Panc1 (cell line): Measurements from ENCODE around the gene C1orf216. TPM values are rescaled to one million over a fixed set of nuclear protein-coding genes. Genes with fewer than 3 reads are reported as not detected.

Experiments used
- ATAC-seq: fragments of 200-7000 bp; cut with Tn5 transposase; 2 replicates; pipeline ENCODE4 v1.9.1; 2020; ENCODE audit warnings: mild to moderate bottlenecking, moderate library complexity
- Bru-seq: library from RNA; stranded (reverse); fragments of 400-500 nt; gene quantifications from one replicate; lab custom pipeline; 2021; lab: Mats Ljungman, UMichigan
- BruChase-seq, 2 experiments: library from RNA; stranded (reverse); fragments of 400-500 nt; gene quantifications; one replicate each; lab custom pipeline; 2021; lab: Mats Ljungman, UMichigan
- BruUV-seq: library from RNA; stranded (reverse); fragments of 400-500 nt; replicated peaks from 2 replicates; lab custom pipeline; 2021; lab: Mats Ljungman, UMichigan
- CTCF ChIA-PET: fragments of 300-600 bp; sonication (Branson Sonifier 250); formaldehyde crosslinking; loops from one replicate; lab custom pipeline; 2022; ENCODE audit warnings: antibody characterized with exemption; lab: Charles Lee
- POLR2A ChIA-PET: fragments of 300-600 bp; sonication (Branson Sonifier 250); formaldehyde crosslinking; loops from one replicate; lab custom pipeline; 2022; ENCODE audit warnings: antibody characterized with exemption; lab: Charles Lee
- DNase-seq: peaks from one replicate; pipeline ENCODE4 v3.0.0-alpha.2; 2010; ENCODE audit warnings: low read depth, low spot score
- H3K27ac ChIP-seq: 2 replicates; pipeline ENCODE4 v1.5.1; 2011; ENCODE audit warnings: mild to moderate bottlenecking, low read length, inconsistent platforms
- H3K27me3 ChIP-seq: fragments of 200-500 bp; sonication (Bioruptor generic); 2 replicates; pipeline ENCODE4 v1.6.0; 2014; ENCODE audit warnings: low read length, inconsistent platforms; ENCODE audit not compliant: control insufficient read depth, insufficient read depth
- H3K36me3 ChIP-seq: fragments of 200-500 bp; sonication (Bioruptor generic); 2 replicates; pipeline ENCODE4 v1.5.1; 2014; ENCODE audit warnings: inconsistent platforms, mild to moderate bottlenecking, low read length, moderate library complexity; ENCODE audit not compliant: control insufficient read depth, insufficient read depth
- H3K4me1 ChIP-seq: 2 replicates; pipeline ENCODE4 v1.5.1; 2011; ENCODE audit warnings: inconsistent platforms, mild to moderate bottlenecking, low read length, moderate library complexity; ENCODE audit not compliant: control insufficient read depth, insufficient read depth
- H3K4me3 ChIP-seq, 2 experiments: 2 replicates each; pipeline ENCODE4 v1.5.1; 2011 to 2012; ENCODE audit warnings: low read depth in 2 of 2, low read length in 2 of 2, mild to moderate bottlenecking in 2 of 2, inconsistent platforms in 1 of 2, moderate library complexity in 1 of 2
- H3K9me3 ChIP-seq: fragments of 200-500 bp; sonication (Bioruptor generic); 2 replicates; pipeline ENCODE4 v1.5.1; 2014; ENCODE audit warnings: low read depth, mild to moderate bottlenecking, inconsistent platforms, low read length, moderate library complexity; ENCODE audit not compliant: control insufficient read depth, insufficient read depth
- CTCF ChIP-seq: fragments of 450-650 bp; IDR thresholded peaks from 2 replicates; pipeline ENCODE4 v1.5.1; 2017; ENCODE audit warnings: mild to moderate bottlenecking
- POLR2AphosphoS5 ChIP-seq: IDR thresholded peaks from 2 replicates; pipeline ENCODE4 v1.6.1; 2012; ENCODE audit warnings: mild to moderate bottlenecking, low read depth, low read length, moderate library complexity
- SIN3A ChIP-seq: IDR thresholded peaks from 2 replicates; pipeline ENCODE4 v1.6.1; 2012; ENCODE audit warnings: low read depth, mild to moderate bottlenecking, low read length, moderate library complexity, borderline replicate concordance; ENCODE audit not compliant: insufficient read depth
- TCF7L2 ChIP-seq: IDR thresholded peaks from 2 replicates; pipeline ENCODE4 v1.6.1; 2011; ENCODE audit warnings: mild to moderate bottlenecking, low read depth, low read length, inconsistent platforms
- in situ Hi-C: cut with HindIII; loops from 2 replicates; pipeline ENCODE4 v1.10.0; 2016; ENCODE audit warnings: low sequenced_read_pairs, low pct_unique_long_range_greater_than_20kb
- intact Hi-C: fragments of 100-400 bp; cut with micrococcal nuclease; formaldehyde crosslinking; loops from one replicate; pipeline ENCODE4 v1.10.0; 2022; ENCODE audit not compliant: unreplicated experiment
- long read RNA-seq: library from polyadenylated mRNA; unstranded; transcript quantifications from one replicate; pipeline ENCODE4 v2.0.0, GENCODE V29; 2021; ENCODE audit not compliant: unreplicated experiment
- polyA plus RNA-seq: library from polyadenylated mRNA; unstranded; fragments of >200 nt; gene quantifications from one replicate; pipeline ENCODE4 v1.2.1, GENCODE V29; 2012; ENCODE audit warnings: missing spikeins; ENCODE audit not compliant: insufficient read length
- total RNA-seq: library from RNA; stranded (reverse); gene quantifications from one replicate; pipeline ENCODE4 v1.2.1, GENCODE V29; 2021; ENCODE audit not compliant: unreplicated experiment
- TF ChIP-seq, protein P1 (sequence below), 2 experiments: IDR thresholded peaks; 2 replicates each; pipeline ENCODE4 v1.6.1; 2011 to 2012; ENCODE audit warnings: low read depth in 2 of 2, control low read depth in 1 of 2, low read length in 1 of 2, mild to moderate bottlenecking in 1 of 2, moderate library complexity in 1 of 2; ENCODE audit not compliant: insufficient read depth in 1 of 2

Gene C1orf216, protein sequence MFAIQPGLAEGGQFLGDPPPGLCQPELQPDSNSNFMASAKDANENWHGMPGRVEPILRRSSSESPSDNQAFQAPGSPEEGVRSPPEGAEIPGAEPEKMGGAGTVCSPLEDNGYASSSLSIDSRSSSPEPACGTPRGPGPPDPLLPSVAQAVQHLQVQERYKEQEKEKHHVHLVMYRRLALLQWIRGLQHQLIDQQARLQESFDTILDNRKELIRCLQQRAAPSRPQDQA
- total RNA-seq (28.0 TPM), Bru-seq, nascent RNA (percentile 84 among the genes with signal in this experiment), BruChase-seq, experiment 1, labeled RNA remaining after a 2-hour chase (percentile 95 among the genes with signal in this experiment), BruChase-seq, experiment 2, labeled RNA remaining after a 6-hour chase (percentile 93 among the genes with signal in this experiment)
- polyA plus RNA-seq, result 24.0 TPM
- long read RNA-seq, transcript C1orf216-201 (2 exons, 3,218 nt), result major isoform, 70 of 125 reads
- long read RNA-seq, partial matches to known transcripts, result 54 of 125 reads
- long read RNA-seq, other reads (novel, unspliced or antisense), result 0 of 125 reads

DNA sequence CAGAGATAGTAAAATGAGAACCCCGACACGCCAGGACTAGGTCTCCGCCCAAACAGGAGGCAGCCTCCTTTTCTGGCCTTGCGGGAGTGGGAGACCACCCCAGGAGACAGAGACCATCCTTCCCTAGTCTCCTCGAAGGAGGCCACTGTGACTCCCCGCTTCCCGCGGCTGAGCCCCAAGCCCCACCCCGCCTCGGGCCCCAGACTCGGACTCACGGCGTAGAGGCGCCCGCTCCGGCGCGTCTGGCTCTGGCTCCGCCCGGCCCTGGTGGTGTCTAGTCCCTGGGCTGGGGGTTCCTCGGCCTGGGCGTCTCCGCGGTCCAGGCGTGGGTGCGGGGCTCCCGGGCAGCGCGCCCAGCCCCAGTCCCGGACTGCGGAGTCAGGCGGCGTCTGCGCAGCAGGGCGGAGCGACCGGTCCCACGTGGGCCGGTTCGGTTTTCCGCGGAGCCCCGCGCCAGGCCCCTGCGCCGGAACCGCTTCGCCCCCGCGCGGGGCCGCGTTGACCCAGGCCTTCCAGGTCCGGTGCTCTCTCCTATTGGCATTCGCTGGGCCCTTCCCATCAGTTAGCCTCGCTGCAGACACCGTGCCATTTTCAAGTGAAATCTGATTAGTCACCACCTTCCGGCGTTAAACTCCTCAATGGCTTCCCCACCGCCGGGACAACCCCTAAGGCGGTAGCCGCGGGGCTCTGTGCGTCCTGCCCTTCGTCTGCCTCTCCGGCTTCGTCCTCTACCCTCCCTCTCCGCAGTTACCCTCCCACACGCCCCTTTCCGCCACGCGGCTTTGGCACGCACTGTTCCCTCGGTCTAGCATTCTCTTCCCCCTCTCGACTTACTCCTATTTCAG, at the start of gene C1orf216:
TSS of gene C1orf216 (minus strand) at position 393 of the 845 bp plus-strand sequence. CDS start 2,563 bp downstream, outside the sequence.
- Histone ChIP-seq H3K4me3 (peak within 1 kb of the TSS; percentile 75 to 89), H3K27me3 (no peaks in the 10 kb centered on the region), H3K9me3 (no peaks in the 10 kb centered on the region), H3K36me3 (peaks cover 3% of the 10 kb centered on the region; the same call in 1 of the 2 replicates), H3K27ac (peak within 1 kb of the TSS; percentile 95), H3K4me1 (peaks cover 7% of the 10 kb centered on the region)
- POLR2A ChIA-PET, result no interaction called here
- TF ChIP-seq TCF7L2 (no peak), SIN3A (peak; percentile 77; the same call in 1 of the 2 replicates), POLR2AphosphoS5 (peak; percentile 85)
- in situ Hi-C loops, result no loop called here
- DNase-seq (no peak), ATAC-seq (peak; percentile 91)
- intact Hi-C loops, result loop anchor here (5.0 kb wide), 1 partner anchor 76 kb away; the partner anchor contains the start of gene PSMB2
- CTCF ChIA-PET, result no interaction called here
- no TSS peak for BruUV-seq

- H3K27ac ChIP-seq, result peak overlapping the region; percentile 25; the same call in 1 of the 2 replicates
- H3K27me3 ChIP-seq, result no peaks in the 10 kb centered on the region
- DNase-seq (no peak), ATAC-seq (no peak)
- H3K9me3 ChIP-seq, result no peaks in the 10 kb centered on the region
- H3K4me1 ChIP-seq, result peaks cover 10% of the 10 kb centered on the region
- BruUV-seq, result TSS peak; percentile 25
- peaks cover 14% of the 10 kb centered on the region; the same call in 1 of the 2 replicates for H3K36me3 ChIP-seq
- TF ChIP-seq SIN3A (no peak), POLR2AphosphoS5 (no peak), TCF7L2 (no peak), CTCF (no peak)
- TF ChIP-seq, protein P1, sequence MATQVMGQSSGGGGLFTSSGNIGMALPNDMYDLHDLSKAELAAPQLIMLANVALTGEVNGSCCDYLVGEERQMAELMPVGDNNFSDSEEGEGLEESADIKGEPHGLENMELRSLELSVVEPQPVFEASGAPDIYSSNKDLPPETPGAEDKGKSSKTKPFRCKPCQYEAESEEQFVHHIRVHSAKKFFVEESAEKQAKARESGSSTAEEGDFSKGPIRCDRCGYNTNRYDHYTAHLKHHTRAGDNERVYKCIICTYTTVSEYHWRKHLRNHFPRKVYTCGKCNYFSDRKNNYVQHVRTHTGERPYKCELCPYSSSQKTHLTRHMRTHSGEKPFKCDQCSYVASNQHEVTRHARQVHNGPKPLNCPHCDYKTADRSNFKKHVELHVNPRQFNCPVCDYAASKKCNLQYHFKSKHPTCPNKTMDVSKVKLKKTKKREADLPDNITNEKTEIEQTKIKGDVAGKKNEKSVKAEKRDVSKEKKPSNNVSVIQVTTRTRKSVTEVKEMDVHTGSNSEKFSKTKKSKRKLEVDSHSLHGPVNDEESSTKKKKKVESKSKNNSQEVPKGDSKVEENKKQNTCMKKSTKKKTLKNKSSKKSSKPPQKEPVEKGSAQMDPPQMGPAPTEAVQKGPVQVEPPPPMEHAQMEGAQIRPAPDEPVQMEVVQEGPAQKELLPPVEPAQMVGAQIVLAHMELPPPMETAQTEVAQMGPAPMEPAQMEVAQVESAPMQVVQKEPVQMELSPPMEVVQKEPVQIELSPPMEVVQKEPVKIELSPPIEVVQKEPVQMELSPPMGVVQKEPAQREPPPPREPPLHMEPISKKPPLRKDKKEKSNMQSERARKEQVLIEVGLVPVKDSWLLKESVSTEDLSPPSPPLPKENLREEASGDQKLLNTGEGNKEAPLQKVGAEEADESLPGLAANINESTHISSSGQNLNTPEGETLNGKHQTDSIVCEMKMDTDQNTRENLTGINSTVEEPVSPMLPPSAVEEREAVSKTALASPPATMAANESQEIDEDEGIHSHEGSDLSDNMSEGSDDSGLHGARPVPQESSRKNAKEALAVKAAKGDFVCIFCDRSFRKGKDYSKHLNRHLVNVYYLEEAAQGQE (IDR thresholded peaks at IDR 0.05; ENCODE audit: insufficient read depth in 1 of 2, low read depth in 2 of 2, low read length in 1 of 2), result no peak
- intact Hi-C loops, result no loop called here
- ChIA-PET CTCF (no interaction called here), POLR2A (no interaction called here)
- in situ Hi-C loops, result no loop called here
- no peak overlapping the region for H3K4me3 ChIP-seq
Observed at GRCh38 chr1:35764283-35764682, 45.6 kb upstream of the C1orf216 start.
